GM12873 (cell line): ENCODE data around the gene DLK1.

Source experiments
- CTCF ChIP-seq: IDR thresholded peaks from 2 replicates; pipeline ENCODE4 v1.5.1; 2012; ENCODE audit warnings: low read depth, mild to moderate bottlenecking, moderate library complexity, low read length, control low read depth; ENCODE audit not compliant: insufficient read depth; ENCODE audit errors: missing control alignments

Gene DLK1

GRCh38 chr14:100780246-100780645 is 53.6 kb downstream of the DLK1 start:
- TF ChIP-seq CTCF = no peak

GRCh38 chr14:100780646-100781355 is 54.1 kb downstream of the DLK1 start:
- TF ChIP-seq CTCF = no peak

GRCh38 chr14:100781952-100782351 is 55.3 kb downstream of the DLK1 start:
- no peak for TF ChIP-seq CTCF

GRCh38 chr14:100782516-100783320 is 56.0 kb downstream of the DLK1 start:
- no peak for TF ChIP-seq CTCF

GRCh38 chr14:100783630-100784370 is 57.1 kb downstream of the DLK1 start:
- TF ChIP-seq CTCF = no peak

GRCh38 chr14:100784523-100785337 is 58.0 kb downstream of the DLK1 start:
- no peak for TF ChIP-seq CTCF
